MCF 10A (cell line): ENCODE results near the gene PNPLA1. TPM values are rescaled to one million over a fixed set of nuclear protein-coding genes. Genes with fewer than 3 reads are reported as not detected.

Experiments
- BruUV-seq: library from RNA; stranded (reverse); fragments of 400-500 nt; replicated peaks from 2 replicates; lab custom pipeline; 2021; lab: Mats Ljungman, UMichigan
- CTCF ChIA-PET: fragments of 300-600 bp; sonication (Branson Sonifier 250); formaldehyde crosslinking; extraction: SDS; loops from one replicate; lab custom pipeline; 2021; ENCODE audit warnings: antibody characterized with exemption, inconsistent platforms; lab: Yijun Ruan, JAX
- POLR2A ChIA-PET: fragments of 300-600, 350-650 bp; sonication (Branson Sonifier 250); formaldehyde crosslinking; extraction: SDS; loops from one replicate; lab custom pipeline; 2020; ENCODE audit warnings: antibody characterized with exemption, inconsistent platforms; lab: Yijun Ruan, JAX
- DNase-seq: peaks from one replicate; pipeline ENCODE4 v3.0.0-alpha.2; 2018; ENCODE audit not compliant: unreplicated experiment
- H3K27ac Mint-ChIP-seq: one replicate; pipeline ENCODE4 v1.8.0; 2022; ENCODE audit warnings: mild to moderate bottlenecking, low read depth, mixed read lengths; ENCODE audit not compliant: unreplicated experiment
- H3K27me3 Mint-ChIP-seq: one replicate; pipeline ENCODE4 v1.8.0; 2022; ENCODE audit warnings: mixed read lengths; ENCODE audit not compliant: insufficient read depth, unreplicated experiment
- H3K36me3 Mint-ChIP-seq: one replicate; pipeline ENCODE4 v1.8.0; 2022; ENCODE audit warnings: mild to moderate bottlenecking, moderate library complexity, mixed read lengths; ENCODE audit not compliant: insufficient read depth, unreplicated experiment
- H3K4me1 Mint-ChIP-seq: one replicate; pipeline ENCODE4 v1.8.0; 2022; ENCODE audit warnings: mixed read lengths; ENCODE audit not compliant: insufficient read depth, unreplicated experiment
- H3K4me3 Mint-ChIP-seq: one replicate; pipeline ENCODE4 v1.8.0; 2022; ENCODE audit warnings: mild to moderate bottlenecking, moderate library complexity, mixed read lengths; ENCODE audit not compliant: unreplicated experiment
- H3K9me3 Mint-ChIP-seq: one replicate; pipeline ENCODE4 v1.8.0; 2022; ENCODE audit warnings: mixed read lengths; ENCODE audit not compliant: unreplicated experiment
- CTCF ChIP-seq: fragments of 200-600 bp; IDR thresholded peaks from one replicate; pipeline ENCODE4 v1.8.0; 2022; ENCODE audit warnings: antibody characterized with exemption, mild to moderate bottlenecking; ENCODE audit not compliant: unreplicated experiment
- intact Hi-C: fragments of 100-400 bp; cut with micrococcal nuclease; formaldehyde crosslinking; loops from 2 replicates; pipeline ENCODE4 v1.14.1; 2022
- total RNA-seq: library from RNA; stranded (reverse); gene quantifications from 2 replicates; pipeline ENCODE4 v1.2.3, GENCODE V29; 2022

PNPLA1 gene
- total RNA-seq, 1 experiment from 2014 or later: not detected

GRCh38 chr6:36327226-36327918 lies 57.5 kb downstream of the PNPLA1 start:
- H3K27ac Mint-ChIP-seq: no peak overlapping the region
- BruUV-seq: no TSS peak
- no peak for TF ChIP-seq CTCF
- no peaks in the 10 kb centered on the region for H3K4me1 Mint-ChIP-seq
- H3K36me3 Mint-ChIP-seq: peaks cover 4% of the 10 kb centered on the region
- H3K4me3 Mint-ChIP-seq: no peak overlapping the region
- intact Hi-C loops: no loop called here
- H3K27me3 Mint-ChIP-seq: peaks cover 46% of the 10 kb centered on the region
- DNase-seq: no peak
- no peaks in the 10 kb centered on the region for H3K9me3 Mint-ChIP-seq
- CTCF ChIA-PET: interaction anchor here (2.3 kb wide), 1 partner anchor 14 kb away, joined by 7 read pairs; no protein-coding TSS in a partner anchor
- POLR2A ChIA-PET: interaction anchor here (0.7 kb wide), 1 partner anchor 35 kb away, joined by 3 read pairs; no protein-coding TSS in a partner anchor

- ChIA-PET POLR2A (interaction anchor here (0.7 kb wide), 1 partner anchor 35 kb away, joined by 3 read pairs; no protein-coding TSS in a partner anchor), CTCF (interaction anchor here (0.6 to 2.3 kb wide), 2 partner anchors 14 to 299 kb away, joined by 3 to 7 read pairs; no protein-coding TSS in a partner anchor)
- H3K27ac Mint-ChIP-seq: no peak overlapping the region
- no peak for TF ChIP-seq CTCF
- no peaks in the 10 kb centered on the region for H3K9me3 Mint-ChIP-seq
- intact Hi-C loops: no loop called here
- peaks cover 4% of the 10 kb centered on the region for H3K36me3 Mint-ChIP-seq
- peaks cover 51% of the 10 kb centered on the region for H3K27me3 Mint-ChIP-seq
- no TSS peak for BruUV-seq
- no peak overlapping the region for H3K4me3 Mint-ChIP-seq
- DNase-seq: no peak
- H3K4me1 Mint-ChIP-seq: no peaks in the 10 kb centered on the region
These were observed 58.0 kb downstream of the PNPLA1 start for GRCh38 chr6:36327919-36328236.

- ChIA-PET POLR2A (interaction anchor here (0.5 kb wide), 1 partner anchor 79 kb away, joined by 3 read pairs; no protein-coding TSS in a partner anchor), CTCF (interaction anchor here (0.6 to 2.3 kb wide), 2 partner anchors 13 to 300 kb away, joined by 3 to 7 read pairs; no protein-coding TSS in a partner anchor)
- TF ChIP-seq CTCF: no peak
- H3K27ac Mint-ChIP-seq: no peak overlapping the region
- H3K27me3 Mint-ChIP-seq: peaks cover 58% of the 10 kb centered on the region
- BruUV-seq: no TSS peak
- no peaks in the 10 kb centered on the region for H3K4me1 Mint-ChIP-seq
- DNase-seq: no peak
- intact Hi-C loops: no loop called here
- no peak overlapping the region for H3K4me3 Mint-ChIP-seq
- no peaks in the 10 kb centered on the region for H3K9me3 Mint-ChIP-seq
- peaks cover 4% of the 10 kb centered on the region for H3K36me3 Mint-ChIP-seq
These were observed 58.7 kb downstream of the PNPLA1 start for GRCh38 chr6:36328600-36328999.

GRCh38 chr6:36329798-36330291 lies 60.0 kb downstream of the PNPLA1 start:
- no peaks in the 10 kb centered on the region for H3K4me1 Mint-ChIP-seq
- peaks cover 70% of the 10 kb centered on the region for H3K27me3 Mint-ChIP-seq
- H3K4me3 Mint-ChIP-seq: no peak overlapping the region
- no peak for DNase-seq
- POLR2A ChIA-PET: interaction anchor here (1.0 kb wide), 1 partner anchor 12 kb away, joined by 3 read pairs; no protein-coding TSS in a partner anchor
- H3K9me3 Mint-ChIP-seq: no peaks in the 10 kb centered on the region
- H3K27ac Mint-ChIP-seq: no peak overlapping the region
- CTCF ChIA-PET: interaction anchor here (0.6 to 0.8 kb wide), 2 partner anchors 12 to 59 kb away, joined by 4 read pairs; no protein-coding TSS in a partner anchor
- H3K36me3 Mint-ChIP-seq: peaks cover 4% of the 10 kb centered on the region
- no peak for TF ChIP-seq CTCF
- intact Hi-C loops: no loop called here
- BruUV-seq: no TSS peak
